Peyer's patch (tissue), 4 donors: ENCODE results near the gene ACADS. TPM values are rescaled to one million over a fixed set of nuclear protein-coding genes. Genes with fewer than 3 reads are reported as not detected.

Experiments
- DNase-seq, 3 donors: peaks; one replicate each; pipeline ENCODE4 v3.0.0-alpha.2; 2017 to 2019
- H3K27ac ChIP-seq, 4 donors: fragments of 200-600 bp; sonication (generic); one replicate each; pipeline ENCODE4 v1.5.1; 2016 to 2019
- H3K27me3 ChIP-seq, 2 donors: fragments of 200-600 bp; sonication (generic); one replicate each; pipeline ENCODE4 v1.5.1; 2019
- H3K36me3 ChIP-seq, 3 donors: fragments of 200-600 bp; sonication (generic); one replicate each; pipeline ENCODE4 v1.5.1; 2016 to 2019
- H3K4me1 ChIP-seq, 4 donors: fragments of 200-600 bp; sonication (generic); one replicate each; pipeline ENCODE4 v1.5.1; 2016 to 2019
- H3K4me3 ChIP-seq, 4 donors: fragments of 200-600 bp; sonication (generic); 1 replicate in 3 of 4; 2 replicates in 1 of 4; pipeline ENCODE4 v1.5.1; 2016 to 2019; ENCODE audit warnings: mild to moderate bottlenecking in 1 of 4
- H3K9me3 ChIP-seq, 4 donors: fragments of 200-600 bp; sonication (generic); one replicate each; pipeline ENCODE4 v1.5.1; 2016 to 2019; ENCODE audit warnings: mild to moderate bottlenecking in 1 of 4
- CTCF ChIP-seq, 6 experiments: fragments of 450-650 bp in 4 of 6; fragments of 200-600 bp in 2 of 6; sonication (generic) in 1 of 6; IDR thresholded peaks; one replicate each; pipeline ENCODE4 v1.5.1; 2017 to 2019; ENCODE audit warnings: antibody characterized with exemption in 6 of 6, mild to moderate bottlenecking in 3 of 6, moderate library complexity in 1 of 6
- POLR2A ChIP-seq, 2 donors: fragments of 450-650 bp; IDR thresholded peaks; one replicate each; pipeline ENCODE4 v1.5.1; 2017; ENCODE audit warnings: antibody characterized with exemption in 2 of 2, mild to moderate bottlenecking in 2 of 2, moderate library complexity in 2 of 2
- total RNA-seq, 4 donors: library from RNA; depleted of rRNA; stranded (reverse); fragments of >200 nt; gene quantifications; one replicate each; pipeline ENCODE4 v1.1.0, GENCODE V29; 2016

The ACADS gene
- total RNA-seq, 4 donors from 2014 or later, result 126 to 358 (median 316) TPM

GRCh38 chr12:120759591-120760348 is 34.1 kb downstream of the ACADS start:
- Histone ChIP-seq H3K4me3 (no peak overlapping the region), H3K36me3 (peaks cover 0 to 38% (median 0%) of the 10 kb centered on the region in 3 donors), H3K4me1 (peaks cover 0 to 5% (median 0%) of the 10 kb centered on the region in 4 donors), H3K9me3 (peaks cover 0 to 2% (median 0%) of the 10 kb centered on the region in 4 donors), H3K27ac (no peak overlapping the region), H3K27me3 (no peaks in the 10 kb centered on the region)
- TF ChIP-seq POLR2A (IDR thresholded peaks at IDR 0.05) (no peak), CTCF (IDR thresholded peaks at IDR 0.05) (no peak)
- no peak for DNase-seq

GRCh38 chr12:120760349-120761254 is 35.0 kb downstream of the ACADS start:
- peaks cover 0 to 10% (median 0%) of the 10 kb centered on the region in 4 donors for H3K4me1 ChIP-seq
- peaks cover 0 to 46% (median 0%) of the 10 kb centered on the region in 3 donors for H3K36me3 ChIP-seq
- no peak for DNase-seq
- H3K4me3 ChIP-seq, result no peak overlapping the region
- no peaks in the 10 kb centered on the region for H3K27me3 ChIP-seq
- H3K27ac ChIP-seq, result peak overlapping the region in 1 of 4 donors; percentile 62
- no peaks in the 10 kb centered on the region for H3K9me3 ChIP-seq
- TF ChIP-seq CTCF (IDR thresholded peaks at IDR 0.05) (no peak), POLR2A (IDR thresholded peaks at IDR 0.05) (no peak)

- Histone ChIP-seq H3K27ac (peak overlapping the region in 1 of 4 donors; percentile 62), H3K27me3 (no peaks in the 10 kb centered on the region), H3K4me3 (no peak overlapping the region), H3K4me1 (peaks cover 0 to 19% (median 0%) of the 10 kb centered on the region in 4 donors), H3K36me3 (peaks cover 0 to 53% (median 0%) of the 10 kb centered on the region in 3 donors), H3K9me3 (no peaks in the 10 kb centered on the region)
- DNase-seq, result no peak
- TF ChIP-seq CTCF (IDR thresholded peaks at IDR 0.05) (no peak), POLR2A (IDR thresholded peaks at IDR 0.05) (no peak)
Measured at GRCh38 chr12:120761519-120761934, 35.9 kb downstream of the ACADS start.

- H3K36me3 ChIP-seq, result peaks cover 0 to 59% (median 0%) of the 10 kb centered on the region in 3 donors
- no peak for TF ChIP-seq POLR2A (IDR thresholded peaks at IDR 0.05)
- TF ChIP-seq CTCF (IDR thresholded peaks at IDR 0.05), result no peak
- H3K4me1 ChIP-seq, result peaks cover 0 to 22% (median 0%) of the 10 kb centered on the region in 4 donors
- no peak for DNase-seq
- H3K4me3 ChIP-seq, result no peak overlapping the region
- H3K27me3 ChIP-seq, result no peaks in the 10 kb centered on the region
- H3K27ac ChIP-seq, result peak overlapping the region in 1 of 4 donors; percentile 62
- H3K9me3 ChIP-seq, result no peaks in the 10 kb centered on the region
Measured at GRCh38 chr12:120762086-120762485, 36.5 kb downstream of the ACADS start.

GRCh38 chr12:120763250-120763649 is 37.6 kb downstream of the ACADS start:
- no peak for DNase-seq
- no peak overlapping the region for H3K27ac ChIP-seq
- peaks cover 0 to 22% (median 0%) of the 10 kb centered on the region in 4 donors for H3K4me1 ChIP-seq
- no peak overlapping the region for H3K4me3 ChIP-seq
- peaks cover 0 to 71% (median 0%) of the 10 kb centered on the region in 3 donors for H3K36me3 ChIP-seq
- no peaks in the 10 kb centered on the region for H3K27me3 ChIP-seq
- H3K9me3 ChIP-seq, result no peaks in the 10 kb centered on the region
- TF ChIP-seq POLR2A (IDR thresholded peaks at IDR 0.05) (no peak), CTCF (IDR thresholded peaks at IDR 0.05) (no peak)
